ENCODE data around the gene NWD2. TPM values are rescaled to one million over a fixed set of nuclear protein-coding genes. Genes with fewer than 3 reads are reported as not detected.

NWD2 gene, protein sequence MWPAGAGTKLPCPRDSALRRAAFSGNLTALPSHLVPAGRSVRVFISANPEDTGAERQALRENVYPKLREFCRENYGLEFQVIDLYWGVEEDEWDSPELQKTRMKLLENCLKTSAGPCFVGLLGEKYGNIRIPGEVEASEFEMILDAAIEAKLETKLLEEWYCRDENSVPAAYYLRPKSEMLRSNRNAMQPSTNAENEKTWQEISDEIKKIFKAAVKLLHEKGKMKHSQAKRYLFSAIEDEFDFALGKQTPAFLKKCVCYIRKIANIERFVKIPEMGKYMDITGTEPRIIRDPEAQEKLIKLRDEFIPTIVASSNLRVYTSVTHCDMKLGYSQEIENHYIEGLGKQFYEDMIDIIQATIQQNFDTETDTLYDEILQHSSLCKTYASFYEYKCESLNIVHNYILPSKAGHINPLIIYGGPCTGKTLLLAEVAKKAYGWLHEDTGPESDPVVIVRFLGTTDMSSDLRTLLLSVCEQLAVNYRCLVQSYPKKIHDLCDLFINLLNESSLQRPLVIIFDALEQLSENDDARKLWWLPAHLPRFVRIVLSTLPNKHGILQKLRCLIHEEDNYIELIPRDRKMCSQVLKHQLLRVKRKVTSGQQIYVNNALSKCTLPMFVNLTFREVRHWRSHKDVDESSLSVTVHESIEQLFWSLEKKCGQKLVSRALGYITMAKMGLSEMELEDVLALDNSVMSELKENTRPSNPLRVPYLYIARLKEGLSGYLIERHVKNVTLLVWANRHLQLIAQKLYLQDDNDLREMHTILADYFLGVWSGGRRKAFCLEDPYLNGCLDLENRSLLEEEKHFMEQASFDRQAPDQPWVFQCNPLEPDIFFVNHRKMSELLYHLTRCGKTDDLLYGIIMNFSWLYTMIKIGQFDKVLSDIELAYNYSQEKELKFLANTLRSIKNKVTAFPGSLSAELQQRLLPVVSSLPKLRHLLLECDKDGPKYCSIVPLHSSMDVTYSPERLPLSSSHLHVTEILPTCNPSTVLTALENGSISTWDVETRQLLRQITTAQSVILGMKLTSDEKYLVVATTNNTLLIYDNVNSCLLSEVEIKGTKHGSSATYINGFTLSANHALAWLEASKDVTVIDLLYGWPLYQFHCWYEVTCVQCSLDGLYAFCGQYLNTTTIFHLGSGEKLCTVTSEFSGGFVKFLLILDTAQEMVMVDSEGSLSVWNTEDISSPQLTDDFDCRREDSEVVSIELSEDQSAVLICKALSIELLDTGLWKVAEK (N-terminal part only)
- total RNA-seq = not detected in 2 replicates

GRCh38 chr4:37244583-37245390 is at the start of gene NWD2:
Gene NWD2, plus strand, starts transcription at chr4:37244743. Its CDS starts 325 bp downstream, at chr4:37245068.

Measured in myometrial cell (primary cell).